Neural crest cell (in vitro differentiated cells): ENCODE data around the gene NFKBIL1. TPM values are rescaled to one million over a fixed set of nuclear protein-coding genes. Genes with fewer than 3 reads are reported as not detected.
A peak's percentile ranks its signal among the peaks of the same experiment; 100 is the strongest.

ENCODE experiments used
- DNase-seq: peaks from one replicate; pipeline ENCODE4 v3.0.0; 2021; ENCODE audit warnings: low read depth, mixed read lengths, low spot score
- H3K27ac Mint-ChIP-seq: one replicate; pipeline ENCODE4 v1.8.0; 2021; ENCODE audit warnings: mild to moderate bottlenecking, mixed read lengths; ENCODE audit not compliant: unreplicated experiment
- H3K27me3 Mint-ChIP-seq: 2 replicates; pipeline ENCODE4 v1.8.0; 2021; ENCODE audit warnings: low read depth, mild to moderate bottlenecking, mixed read lengths
- H3K36me3 Mint-ChIP-seq: 2 replicates; pipeline ENCODE4 v1.8.0; 2021; ENCODE audit warnings: low read depth, mild to moderate bottlenecking, mixed read lengths
- H3K4me1 Mint-ChIP-seq: 2 replicates; pipeline ENCODE4 v1.8.0; 2021; ENCODE audit warnings: mixed read lengths
- H3K4me3 Mint-ChIP-seq: one replicate; pipeline ENCODE4 v1.8.0; 2021; ENCODE audit warnings: mild to moderate bottlenecking, mixed read lengths
- H3K9me3 Mint-ChIP-seq: 2 replicates; pipeline ENCODE4 v1.8.0; 2021; ENCODE audit warnings: mixed read lengths
- total RNA-seq: library from RNA; stranded (reverse); gene quantifications from 2 replicates; pipeline ENCODE4 v1.2.1, GENCODE V29; 2021
- TF ChIP-seq, protein P1 (sequence below): fragments of 200-600 bp; sonication (generic); conservative IDR thresholded peaks from 2 replicates; pipeline ENCODE4 v1.5.0; 2021; ENCODE audit warnings: antibody characterized with exemption, mild to moderate bottlenecking

Gene NFKBIL1
- total RNA-seq, 1 donor from 2014 or later, result 28.6 TPM

DNA sequence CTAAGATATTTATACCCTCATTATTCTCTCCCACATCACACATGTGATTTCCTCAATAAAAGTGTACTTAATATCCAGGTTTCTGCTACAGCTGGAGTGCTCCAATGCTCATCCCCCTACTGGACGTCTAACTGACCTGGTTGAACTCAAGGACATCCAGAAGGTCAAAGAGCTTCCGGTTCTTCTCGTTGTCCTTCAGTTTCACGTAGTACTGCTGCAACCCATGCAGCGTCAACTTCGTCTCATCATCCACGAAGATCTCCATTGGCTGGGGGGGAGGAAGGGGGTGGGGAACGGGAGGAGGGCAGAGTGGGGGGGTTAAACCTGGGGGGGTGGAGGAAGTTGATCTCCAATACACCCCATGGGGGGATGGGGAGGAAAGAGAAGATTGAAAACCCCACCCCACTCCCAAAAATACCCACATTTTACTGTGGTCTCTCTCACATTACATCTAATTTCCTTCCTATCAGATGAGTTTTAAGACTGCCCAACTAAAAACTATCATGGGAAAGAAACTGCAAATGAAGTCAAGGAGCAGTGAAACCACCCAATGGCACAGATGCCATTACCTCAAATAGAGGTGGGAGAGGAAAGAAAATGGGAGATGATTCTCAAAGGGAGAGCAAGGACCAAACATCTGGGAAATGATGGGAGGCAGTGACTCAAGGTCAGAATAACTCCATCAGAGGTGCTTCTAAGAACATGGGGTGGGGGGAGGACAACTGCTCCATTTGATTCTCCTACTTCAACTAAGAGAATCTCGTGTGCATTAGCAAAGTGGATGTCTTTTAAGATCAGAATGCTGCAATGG lies 14.6 kb upstream of the NFKBIL1 start:
- peak overlapping the region; percentile 22 for H3K4me3 Mint-ChIP-seq
- H3K27ac Mint-ChIP-seq, result no peak overlapping the region
- peaks cover 49% of the 10 kb centered on the region for H3K36me3 Mint-ChIP-seq
- H3K4me1 Mint-ChIP-seq, result peaks cover 36% of the 10 kb centered on the region
- H3K27me3 Mint-ChIP-seq, result peaks cover 6% of the 10 kb centered on the region
- no peaks in the 10 kb centered on the region for H3K9me3 Mint-ChIP-seq
- no peak for DNase-seq
- TF ChIP-seq, protein P1, sequence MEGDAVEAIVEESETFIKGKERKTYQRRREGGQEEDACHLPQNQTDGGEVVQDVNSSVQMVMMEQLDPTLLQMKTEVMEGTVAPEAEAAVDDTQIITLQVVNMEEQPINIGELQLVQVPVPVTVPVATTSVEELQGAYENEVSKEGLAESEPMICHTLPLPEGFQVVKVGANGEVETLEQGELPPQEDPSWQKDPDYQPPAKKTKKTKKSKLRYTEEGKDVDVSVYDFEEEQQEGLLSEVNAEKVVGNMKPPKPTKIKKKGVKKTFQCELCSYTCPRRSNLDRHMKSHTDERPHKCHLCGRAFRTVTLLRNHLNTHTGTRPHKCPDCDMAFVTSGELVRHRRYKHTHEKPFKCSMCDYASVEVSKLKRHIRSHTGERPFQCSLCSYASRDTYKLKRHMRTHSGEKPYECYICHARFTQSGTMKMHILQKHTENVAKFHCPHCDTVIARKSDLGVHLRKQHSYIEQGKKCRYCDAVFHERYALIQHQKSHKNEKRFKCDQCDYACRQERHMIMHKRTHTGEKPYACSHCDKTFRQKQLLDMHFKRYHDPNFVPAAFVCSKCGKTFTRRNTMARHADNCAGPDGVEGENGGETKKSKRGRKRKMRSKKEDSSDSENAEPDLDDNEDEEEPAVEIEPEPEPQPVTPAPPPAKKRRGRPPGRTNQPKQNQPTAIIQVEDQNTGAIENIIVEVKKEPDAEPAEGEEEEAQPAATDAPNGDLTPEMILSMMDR, result no peak

DNA sequence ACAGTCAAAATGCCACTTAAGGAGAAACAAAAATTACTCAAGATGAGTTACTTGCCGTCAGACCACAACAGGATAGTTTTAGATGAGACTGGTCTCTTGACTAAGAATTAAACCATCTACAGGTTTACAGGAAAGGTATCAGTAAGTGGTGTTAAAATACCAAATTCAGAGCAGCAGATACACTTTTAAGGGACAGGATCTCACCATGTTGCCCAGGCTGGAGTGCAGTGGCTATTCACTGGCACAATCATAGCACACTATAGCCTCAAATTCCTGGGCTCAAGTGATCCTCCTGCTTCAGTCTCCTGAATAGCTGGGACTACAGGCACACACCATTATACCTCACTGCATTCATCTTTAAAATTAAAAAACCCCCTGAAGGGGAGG lies 14.0 kb upstream of the NFKBIL1 start:
- Mint-ChIP-seq H3K4me1 (peaks cover 35% of the 10 kb centered on the region), H3K4me3 (peak overlapping the region; percentile 22), H3K36me3 (peaks cover 49% of the 10 kb centered on the region), H3K9me3 (no peaks in the 10 kb centered on the region), H3K27ac (no peak overlapping the region), H3K27me3 (peaks cover 2% of the 10 kb centered on the region)
- TF ChIP-seq, protein P1, result no peak
- DNase-seq, result no peak

DNA sequence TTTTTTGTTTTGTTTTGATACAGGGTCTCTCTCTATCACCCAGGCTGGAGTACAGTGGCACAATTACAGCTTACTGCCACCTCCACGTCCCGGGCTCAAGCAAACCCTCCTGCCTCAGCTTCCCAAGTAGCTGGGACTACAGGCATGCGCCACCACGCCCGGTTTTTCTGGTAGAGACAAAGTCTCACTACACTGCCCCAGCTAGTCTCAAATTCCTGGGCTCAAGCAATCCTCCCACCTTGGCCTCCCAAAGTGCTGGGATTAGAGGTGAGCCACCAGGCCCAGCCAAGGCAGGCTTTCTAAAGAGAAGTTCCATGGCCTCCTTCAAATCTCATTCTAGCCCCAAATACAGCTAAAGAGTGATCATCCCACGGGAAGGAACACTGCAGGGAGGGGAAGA lies 13.4 kb upstream of the NFKBIL1 start:
- H3K27ac Mint-ChIP-seq, result no peak overlapping the region

DNA sequence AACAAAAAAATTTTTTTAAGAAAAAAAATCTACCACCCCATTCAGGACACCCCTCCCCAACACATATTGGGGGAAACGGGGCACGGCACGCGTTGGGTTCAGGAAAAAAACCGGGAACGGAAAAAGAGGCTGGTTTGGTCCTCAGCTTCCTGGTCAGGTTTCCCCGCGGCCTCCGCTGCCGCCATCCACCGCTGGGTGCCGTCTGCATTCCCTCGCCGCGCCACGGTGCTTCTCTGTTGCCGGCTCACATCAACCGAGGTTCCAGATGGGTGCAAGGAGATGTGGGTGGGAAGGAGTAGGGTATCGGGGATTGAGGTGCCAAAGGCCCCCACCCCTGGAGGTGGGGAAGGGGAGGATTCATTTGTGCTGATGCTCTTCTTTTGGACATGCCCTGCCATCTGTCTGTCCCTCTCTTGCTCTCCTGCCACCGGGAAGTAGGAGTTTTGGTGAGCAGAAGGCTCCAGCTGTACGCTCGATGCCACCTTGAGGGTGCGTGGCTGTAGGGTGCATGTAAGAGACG lies 12.8 kb upstream of the NFKBIL1 start:
- Mint-ChIP-seq H3K4me1 (peaks cover 45% of the 10 kb centered on the region), H3K4me3 (peak overlapping the region; percentile 65), H3K36me3 (peaks cover 58% of the 10 kb centered on the region), H3K27ac (no peak overlapping the region), H3K9me3 (no peaks in the 10 kb centered on the region), H3K27me3 (no peaks in the 10 kb centered on the region)
- DNase-seq, result no peak
- TF ChIP-seq, protein P1, result no peak

More for the DNA sequence above, 13.4 kb upstream of the NFKBIL1 start:
- H3K4me3 Mint-ChIP-seq, result peak overlapping the region; percentile 62
- H3K36me3 Mint-ChIP-seq, result peaks cover 53% of the 10 kb centered on the region
- H3K9me3 Mint-ChIP-seq, result no peaks in the 10 kb centered on the region
- H3K27me3 Mint-ChIP-seq, result no peaks in the 10 kb centered on the region
- peaks cover 39% of the 10 kb centered on the region for H3K4me1 Mint-ChIP-seq
- no peak for DNase-seq
- TF ChIP-seq, protein P1, result no peak

DNA sequence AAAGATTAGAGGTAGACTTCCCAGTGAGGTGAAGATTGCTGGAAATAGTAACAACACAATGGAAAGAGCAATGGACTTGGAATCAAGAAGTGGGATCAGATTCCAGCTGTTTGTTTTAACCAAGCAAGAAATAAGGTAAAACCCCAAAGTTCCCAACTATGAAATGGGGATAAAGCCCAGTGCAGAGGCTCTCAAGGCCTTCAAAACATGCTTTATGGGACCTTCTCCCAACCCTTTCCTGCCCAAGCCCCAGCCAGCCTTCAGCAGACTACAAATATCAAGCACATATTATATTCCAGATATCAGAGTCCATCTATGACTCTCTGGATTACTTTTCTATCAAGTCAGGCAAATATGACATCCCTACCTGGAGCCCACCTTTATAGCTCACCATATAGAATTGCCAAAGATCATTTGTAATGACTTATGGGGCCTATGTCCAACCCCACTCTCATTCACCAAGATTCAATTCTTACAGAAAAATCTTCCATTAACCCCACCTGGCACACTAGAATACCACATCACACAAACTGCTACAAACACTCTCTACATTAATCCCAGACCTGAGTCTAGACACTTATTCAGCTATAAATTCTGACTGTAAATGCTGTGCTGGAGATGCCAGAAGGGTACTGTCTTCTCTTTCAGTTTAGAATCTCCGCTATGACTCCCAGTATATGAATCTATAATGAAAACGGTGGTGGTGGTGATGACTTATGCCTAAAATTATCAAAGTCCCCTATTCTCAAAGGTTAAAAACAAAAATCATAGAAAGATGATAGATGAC lies 11.7 kb upstream of the NFKBIL1 start:
- Mint-ChIP-seq H3K9me3 (no peaks in the 10 kb centered on the region), H3K36me3 (peaks cover 61% of the 10 kb centered on the region), H3K4me3 (peak overlapping the region; percentile 65), H3K4me1 (peaks cover 55% of the 10 kb centered on the region), H3K27me3 (no peaks in the 10 kb centered on the region), H3K27ac (no peak overlapping the region)
- no peak for DNase-seq
- TF ChIP-seq, protein P1, result no peak
